Common myeloid progenitor, CD34-positive (primary cell): ENCODE measurements around the gene DLEC1.

Source experiments
- CTCF ChIA-PET: fragments of 350-600 bp; sonication (Branson Sonifier 250); formaldehyde crosslinking; loops from one replicate; lab custom pipeline; 2021; ENCODE audit warnings: antibody characterized with exemption; lab: Charles Lee
- POLR2A ChIA-PET: fragments of 350-600 bp; sonication (Branson Sonifier 250); formaldehyde crosslinking; loops from one replicate; lab custom pipeline; 2021; ENCODE audit warnings: antibody characterized with exemption; lab: Charles Lee
- DNase-seq, 3 donors: peaks; one replicate each; pipeline versions ENCODE4 v3.0.0 to v3.0.0-alpha.2; 2013
- H3K27ac ChIP-seq, 2 experiments: 1 replicate in 1 of 2; 2 replicates in 1 of 2; pipeline ENCODE4 v1.7.0; 2013; ENCODE audit warnings: inconsistent platforms in 2 of 2, low read length in 2 of 2, mild to moderate bottlenecking in 2 of 2, low read depth in 1 of 2, moderate library complexity in 1 of 2; ENCODE audit not compliant: severe bottlenecking in 2 of 2, insufficient read depth in 1 of 2, poor library complexity in 1 of 2
- H3K27me3 ChIP-seq, 5 experiments: replicated peaks in 2 of 5; 1 replicate in 3 of 5; 2 replicates in 2 of 5; pipeline versions ENCODE4 v1.6.1 to v1.7.0; 2013; ENCODE audit warnings: low read length in 4 of 5, mild to moderate bottlenecking in 2 of 5, moderate library complexity in 2 of 5, inconsistent platforms in 1 of 5; ENCODE audit not compliant: insufficient read depth in 5 of 5, control insufficient read depth in 4 of 5
- H3K36me3 ChIP-seq, 4 experiments: 1 replicate in 2 of 4; 2 replicates in 2 of 4; pipeline versions ENCODE4 v1.6.1 to v1.7.0; 2013; ENCODE audit warnings: low read length in 3 of 4, control low read depth in 1 of 4, mild to moderate bottlenecking in 1 of 4; ENCODE audit not compliant: control insufficient read depth in 4 of 4, insufficient read depth in 4 of 4
- H3K4me1 ChIP-seq, 4 experiments: 1 replicate in 3 of 4; 2 replicates in 1 of 4; pipeline versions ENCODE4 v1.6.1 to v1.7.1; 2013; ENCODE audit warnings: low read length in 3 of 4, mild to moderate bottlenecking in 3 of 4, control low read depth in 1 of 4, inconsistent platforms in 1 of 4, moderate library complexity in 1 of 4; ENCODE audit not compliant: control insufficient read depth in 4 of 4, insufficient read depth in 4 of 4; ENCODE audit errors: control extremely low read depth in 1 of 4
- H3K4me3 ChIP-seq, 7 experiments: 1 replicate in 4 of 7; 2 replicates in 3 of 7; pipeline versions ENCODE4 v1.5.1 to v1.7.0; 2013; ENCODE audit warnings: mild to moderate bottlenecking in 7 of 7, low read length in 6 of 7, moderate library complexity in 6 of 7, inconsistent platforms in 2 of 7, low read depth in 2 of 7, control low read depth in 1 of 7; ENCODE audit not compliant: insufficient read depth in 4 of 7, control insufficient read depth in 1 of 7; ENCODE audit errors: extremely low read depth in 1 of 7
- H3K9me3 ChIP-seq, 5 experiments: 1 replicate in 4 of 5; 2 replicates in 1 of 5; pipeline versions ENCODE4 v1.6.1 to v1.7.1; 2013; ENCODE audit warnings: low read length in 4 of 5, mild to moderate bottlenecking in 2 of 5, inconsistent platforms in 1 of 5, low read depth in 1 of 5, moderate library complexity in 1 of 5; ENCODE audit not compliant: control insufficient read depth in 4 of 5, insufficient read depth in 2 of 5; ENCODE audit errors: control extremely low read depth in 1 of 5
- WGBS: methylation state at CpG from one replicate; pipeline ENCODE4 v1.1.5; 2013; ENCODE audit not compliant: insufficient coverage; 5-methylcytosine and 5-hydroxymethylcytosine counted together

DLEC1 gene

DNA sequence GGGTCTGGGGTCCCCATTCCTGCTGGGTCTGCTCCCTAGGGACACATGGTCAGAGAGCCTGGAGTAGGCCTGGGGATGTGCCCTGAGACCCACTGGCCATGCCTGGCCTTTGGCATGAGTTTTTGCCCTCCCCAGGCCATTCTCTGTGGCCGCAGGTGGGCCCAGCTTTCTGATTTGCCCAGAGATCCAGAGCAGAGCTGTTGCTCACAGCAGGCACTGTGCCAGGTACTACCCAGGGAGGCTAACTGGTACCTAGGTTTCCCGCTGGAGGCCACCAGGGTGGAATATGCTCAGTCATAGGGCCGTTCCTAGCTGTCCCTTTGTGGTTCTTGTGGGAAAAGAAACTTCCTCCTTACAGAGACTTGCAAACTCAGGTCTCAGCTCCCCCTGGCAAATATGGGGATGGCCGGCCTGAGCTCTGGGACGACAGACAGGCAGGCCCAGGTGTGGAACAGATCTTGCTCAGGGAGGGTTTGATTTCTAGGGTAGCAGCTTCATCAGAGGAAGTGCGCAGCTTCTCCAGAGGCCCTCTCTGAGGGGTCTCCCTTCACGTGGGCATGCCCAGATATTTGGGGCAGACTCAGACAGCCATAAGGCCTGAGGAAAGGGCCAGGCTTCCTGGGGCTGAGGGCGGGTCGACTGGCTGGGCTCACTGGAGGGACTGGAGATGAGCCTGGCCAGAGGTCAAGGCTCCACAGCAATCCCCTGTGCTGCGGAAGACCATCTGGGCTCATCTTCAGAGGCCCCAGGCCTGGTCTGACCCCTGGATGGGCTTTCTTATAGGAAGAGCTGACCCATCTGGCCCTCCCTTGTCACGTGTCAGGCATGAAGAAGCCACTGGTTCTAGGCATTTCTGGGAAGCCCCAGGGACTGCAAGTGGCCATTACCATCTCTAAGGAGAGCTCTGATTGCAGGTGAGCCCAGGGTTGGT lies 69.9 kb downstream of the DLEC1 start:
- Histone ChIP-seq H3K27me3 (no peaks in the 10 kb centered on the region), H3K4me3 (peak overlapping the region in 3 of 7 experiments; percentile 12 to 52 (median 29)), H3K9me3 (peaks cover 0 to 6% (median 0%) of the 10 kb centered on the region in 5 experiments), H3K4me1 (peaks cover 0 to 47% (median 35%) of the 10 kb centered on the region in 4 experiments), H3K36me3 (no peaks in the 10 kb centered on the region), H3K27ac (no peak overlapping the region)
- DNase-seq, result peak; percentile 59 to 90 (median 88)
- CTCF ChIA-PET, result interaction anchor here (0.8 to 7.2 kb wide), 11 partner anchors 10 to 415 kb away, joined by 3 to 39 read pairs (median 3); partner anchors contain the start of gene XYLB
- POLR2A ChIA-PET, result no interaction called here
- 23% methylated on average over 11 of the region's 11 CpGs for WGBS

DNA sequence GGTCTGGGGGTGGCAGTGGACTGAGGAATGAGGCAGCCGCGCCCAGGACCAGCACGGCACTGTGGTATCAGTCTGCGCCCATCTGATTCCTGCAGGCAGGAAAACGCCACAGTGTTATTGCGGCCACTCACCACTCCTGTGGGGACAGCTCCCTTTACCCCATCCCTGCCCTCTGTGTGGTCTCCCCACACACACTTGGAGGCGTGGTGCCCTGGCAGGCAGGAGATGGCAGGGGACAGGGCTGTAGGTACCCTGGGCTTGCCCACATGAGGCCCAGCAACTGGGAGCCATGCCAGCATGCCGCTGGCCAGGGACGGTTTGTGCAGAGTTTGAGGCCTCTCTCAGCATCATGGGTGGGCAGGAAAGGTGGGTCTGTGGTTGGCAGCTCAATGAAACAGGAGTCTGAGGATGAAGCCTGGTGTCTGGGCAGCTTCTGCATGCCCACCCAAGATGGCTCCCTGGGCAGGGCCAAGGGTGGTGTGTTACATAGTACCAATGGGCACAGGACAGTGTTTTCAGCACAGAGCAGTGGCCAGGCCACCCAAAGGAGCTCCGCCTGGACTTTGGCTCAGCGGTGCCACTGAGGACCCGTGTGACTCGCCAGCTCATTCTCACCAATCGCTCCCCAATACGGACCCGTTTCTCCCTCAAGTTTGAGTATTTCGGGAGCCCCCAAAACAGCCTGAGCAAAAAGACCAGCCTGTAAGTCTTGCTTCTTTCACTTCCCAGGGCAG lies 70.7 kb downstream of the DLEC1 start:
- POLR2A ChIA-PET, result no interaction called here
- Histone ChIP-seq H3K9me3 (peaks cover 0 to 6% (median 0%) of the 10 kb centered on the region in 5 experiments), H3K4me1 (peaks cover 0 to 47% (median 35%) of the 10 kb centered on the region in 4 experiments), H3K27ac (no peak overlapping the region), H3K4me3 (no peak overlapping the region), H3K27me3 (no peaks in the 10 kb centered on the region), H3K36me3 (no peaks in the 10 kb centered on the region)
- DNase-seq, result no peak
- CTCF ChIA-PET, result interaction anchor here (1.2 to 7.2 kb wide), 5 partner anchors 10 to 237 kb away, joined by 3 to 39 read pairs (median 4); partner anchors contain the start of gene XYLB
- 90% methylated on average over 17 of the region's 17 CpGs for WGBS

DNA sequence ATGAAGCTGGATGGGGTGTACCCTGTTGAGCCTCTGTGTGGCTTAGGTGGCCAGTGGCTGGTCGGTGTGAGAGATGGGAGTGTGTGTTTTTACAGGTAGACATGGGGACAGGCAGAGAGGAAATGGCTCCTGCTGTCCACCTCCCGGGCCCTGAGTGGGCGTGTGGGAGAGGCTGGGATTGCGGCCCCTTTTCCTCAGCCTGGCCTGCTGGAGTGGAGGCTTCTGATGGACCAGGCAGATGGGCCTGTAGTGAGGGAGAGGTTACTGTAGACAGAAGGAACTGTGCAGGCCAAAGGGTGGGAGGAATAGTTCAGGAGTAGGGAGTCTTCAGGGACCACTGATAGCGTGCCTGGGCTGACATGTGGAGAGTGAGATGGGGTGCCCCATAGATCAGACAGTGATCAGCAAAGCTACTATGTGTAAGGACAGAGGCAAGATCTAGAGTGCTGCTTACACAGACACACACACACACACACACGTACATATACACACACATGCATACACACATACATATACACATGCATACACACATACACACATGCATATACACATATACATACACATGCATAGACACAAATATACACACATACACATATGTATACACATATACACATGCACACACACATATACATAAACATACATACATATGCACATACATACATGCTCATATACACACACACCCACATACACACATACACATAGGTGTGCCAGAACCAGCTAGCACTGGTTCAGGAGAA lies 71.5 kb downstream of the DLEC1 start:
- peaks cover 0 to 2% (median 0%) of the 10 kb centered on the region in 5 experiments for H3K9me3 ChIP-seq
- WGBS, result 100% methylated on average over 5 of the region's 6 CpGs
- no peak for DNase-seq
- no peak overlapping the region for H3K27ac ChIP-seq
- H3K27me3 ChIP-seq, result no peaks in the 10 kb centered on the region
- peaks cover 0 to 52% (median 35%) of the 10 kb centered on the region in 4 experiments for H3K4me1 ChIP-seq
- ChIA-PET CTCF (interaction anchor here (1.1 to 7.2 kb wide), 4 partner anchors 9 to 236 kb away, joined by 3 to 39 read pairs (median 4); partner anchors contain the start of gene XYLB), POLR2A (no interaction called here)
- no peaks in the 10 kb centered on the region for H3K36me3 ChIP-seq
- H3K4me3 ChIP-seq, result no peak overlapping the region

DNA sequence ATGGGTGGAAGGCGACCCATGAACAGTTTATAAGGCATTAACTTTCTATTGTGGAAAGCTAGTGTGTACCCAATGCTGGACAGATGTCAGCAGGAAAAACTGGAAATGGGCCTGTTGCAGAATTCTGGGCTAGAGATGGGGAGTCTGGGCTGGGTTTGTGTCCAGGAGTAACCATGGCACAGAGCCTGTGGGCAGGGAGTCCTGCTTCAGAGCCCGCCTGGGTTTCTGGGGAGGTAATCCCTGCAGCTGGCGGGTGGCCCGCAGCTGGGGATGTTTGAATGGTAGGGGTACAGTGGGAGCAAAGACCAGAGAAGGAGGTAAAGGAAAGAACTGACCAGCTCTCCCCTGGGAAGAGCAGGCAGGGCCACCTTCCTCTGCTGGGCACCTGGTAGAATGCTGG lies 72.2 kb downstream of the DLEC1 start:
- WGBS, result 100% methylated on average over 1 of the region's 4 CpGs
- Histone ChIP-seq H3K4me3 (no peak overlapping the region), H3K4me1 (peaks cover 0 to 57% (median 40%) of the 10 kb centered on the region in 4 experiments), H3K27me3 (no peaks in the 10 kb centered on the region), H3K9me3 (no peaks in the 10 kb centered on the region), H3K27ac (no peak overlapping the region), H3K36me3 (no peaks in the 10 kb centered on the region)
- no peak for DNase-seq
- CTCF ChIA-PET, result interaction anchor here (1.0 to 7.2 kb wide), 4 partner anchors 8 to 233 kb away, joined by 3 to 39 read pairs (median 3); no protein-coding TSS in a partner anchor
- POLR2A ChIA-PET, result interaction anchor here (1.4 kb wide), 1 partner anchor 10 kb away, joined by 3 read pairs; no protein-coding TSS in a partner anchor

DNA sequence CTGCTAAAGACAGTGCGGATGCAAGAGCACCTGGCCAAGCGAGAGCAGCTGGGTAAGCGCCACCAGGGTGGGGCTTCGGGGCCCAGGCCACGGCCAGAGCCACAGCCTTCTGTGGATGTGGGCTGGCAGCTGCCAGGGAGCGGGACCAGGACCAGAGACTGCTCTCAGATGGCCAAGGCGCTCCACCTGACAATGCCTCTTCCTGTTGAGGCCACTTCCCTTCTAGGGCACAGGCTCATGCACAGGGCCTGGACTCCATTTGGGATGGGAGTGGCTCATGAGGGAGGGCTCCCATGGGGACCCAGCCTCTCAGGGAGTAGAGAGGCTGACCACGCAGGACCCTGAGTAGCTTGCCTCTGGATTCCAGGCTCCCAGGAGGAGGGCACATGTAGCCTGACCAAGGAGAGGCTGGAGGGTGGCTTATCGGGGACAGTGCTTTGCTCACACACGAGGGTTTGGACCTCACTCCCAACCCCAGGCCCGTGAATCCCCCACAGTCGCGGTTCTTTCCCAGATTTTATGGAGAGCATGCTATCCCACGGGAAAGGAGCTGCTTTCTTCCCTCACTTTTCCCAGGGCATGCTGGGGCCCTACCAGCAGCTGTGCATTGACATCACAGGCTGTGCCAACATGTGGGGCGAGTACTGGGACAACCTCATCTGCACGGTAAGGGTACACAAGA lies 72.8 kb downstream of the DLEC1 start:
- Histone ChIP-seq H3K27me3 (no peaks in the 10 kb centered on the region), H3K4me1 (peaks cover 0 to 56% (median 40%) of the 10 kb centered on the region in 4 experiments), H3K36me3 (no peaks in the 10 kb centered on the region), H3K27ac (no peak overlapping the region), H3K9me3 (no peaks in the 10 kb centered on the region), H3K4me3 (no peak overlapping the region)
- peak in 2 of 3 donors; percentile 15 to 23 for DNase-seq
- POLR2A ChIA-PET, result interaction anchor here (0.6 to 1.4 kb wide), 2 partner anchors 9 to 25 kb away, joined by 3 read pairs; partner anchors contain the start of gene ACAA1
- 84% methylated on average over 12 of the region's 16 CpGs for WGBS
- CTCF ChIA-PET, result interaction anchor here (1.0 to 7.2 kb wide), 4 partner anchors 8 to 232 kb away, joined by 3 to 39 read pairs (median 3); no protein-coding TSS in a partner anchor

DNA sequence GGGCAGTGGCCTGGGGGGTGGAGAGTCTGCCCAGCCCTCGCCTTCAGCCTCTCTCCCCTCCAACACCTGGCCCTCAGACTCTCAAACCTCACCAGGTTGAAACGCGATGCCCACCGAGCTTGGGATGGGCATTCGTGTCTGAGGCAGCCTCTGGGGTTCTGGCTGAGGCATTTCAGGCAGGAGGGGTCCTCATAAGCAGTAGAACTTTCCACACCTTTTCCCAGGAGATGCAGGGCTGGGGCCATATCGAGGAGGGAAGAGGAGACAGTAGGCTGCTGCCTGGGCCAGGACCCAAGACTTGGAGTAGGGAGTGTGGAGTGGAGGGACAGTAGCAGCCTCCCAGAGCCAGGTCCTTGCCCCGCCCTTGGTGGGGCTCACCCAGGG lies 73.4 kb downstream of the DLEC1 start:
- POLR2A ChIA-PET, result interaction anchor here (0.6 to 1.4 kb wide), 2 partner anchors 9 to 24 kb away, joined by 3 read pairs; partner anchors contain the start of gene ACAA1
- Histone ChIP-seq H3K36me3 (no peaks in the 10 kb centered on the region), H3K4me1 (peaks cover 0 to 52% (median 37%) of the 10 kb centered on the region in 4 experiments), H3K27ac (no peak overlapping the region), H3K4me3 (no peak overlapping the region), H3K27me3 (no peaks in the 10 kb centered on the region), H3K9me3 (no peaks in the 10 kb centered on the region)
- 100% methylated on average over 2 of the region's 7 CpGs for WGBS
- no peak for DNase-seq
- CTCF ChIA-PET, result interaction anchor here (1.0 to 7.2 kb wide), 2 partner anchors 7 to 231 kb away, joined by 3 to 39 read pairs; no protein-coding TSS in a partner anchor
